AG10803 (cell line): ENCODE measurements around the gene SCAF8.

Experiments used
- DNase-seq: peaks from one replicate; pipeline ENCODE4 v3.0.0; 2010; ENCODE audit warnings: low read depth
- H3K4me3 ChIP-seq: 2 replicates; pipeline ENCODE4 v1.5.1; 2011; ENCODE audit warnings: mild to moderate bottlenecking, low read length, control low read depth
- CTCF ChIP-seq: conservative IDR thresholded peaks from 2 replicates; pipeline ENCODE4 v1.5.1; 2011; ENCODE audit warnings: mild to moderate bottlenecking, low read length, control low read depth, inconsistent platforms

The SCAF8 gene

DNA sequence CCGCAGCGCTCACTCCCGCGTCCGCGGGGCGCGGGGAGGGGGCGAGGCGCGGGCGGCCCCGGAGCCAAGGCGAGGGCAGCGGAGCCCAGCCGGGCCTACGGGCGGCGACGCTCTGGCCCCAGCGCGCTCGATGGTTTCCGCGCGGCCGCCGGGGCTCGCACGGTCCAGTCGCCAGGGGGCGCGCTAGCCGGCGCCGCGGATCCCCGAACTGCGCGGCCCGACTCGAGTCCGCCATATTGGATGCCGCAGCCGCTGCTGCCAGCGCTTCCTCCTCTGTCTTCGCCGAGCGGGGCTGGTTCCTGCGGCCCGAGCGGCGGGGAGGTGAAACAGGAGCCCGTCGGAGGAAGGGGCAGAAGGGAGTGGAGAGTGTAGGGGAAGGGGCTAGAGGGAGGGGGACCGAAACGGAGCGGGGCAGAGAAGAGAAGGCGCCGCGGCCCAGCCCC, at the start of gene SCAF8:
TSS of gene SCAF8 (plus strand) at position 234 of the 443 bp plus-strand sequence. CDS start 485 bp downstream, outside the sequence.
- DNase-seq, result peak; percentile 74
- TF ChIP-seq CTCF, result peak; percentile 49
- H3K4me3 ChIP-seq, result peak within 1 kb of the TSS; percentile 73

- TF ChIP-seq CTCF, result no peak
- no peak overlapping the region for H3K4me3 ChIP-seq
- DNase-seq, result peak; percentile 23
These were observed 49.3 kb upstream of the SCAF8 start for GRCh38 chr6:154683756-154684523.

GRCh38 chr6:154686162-154686561, 47.1 kb upstream of the SCAF8 start:
- no peak for DNase-seq
- no peak overlapping the region for H3K4me3 ChIP-seq
- TF ChIP-seq CTCF, result no peak

DNA sequence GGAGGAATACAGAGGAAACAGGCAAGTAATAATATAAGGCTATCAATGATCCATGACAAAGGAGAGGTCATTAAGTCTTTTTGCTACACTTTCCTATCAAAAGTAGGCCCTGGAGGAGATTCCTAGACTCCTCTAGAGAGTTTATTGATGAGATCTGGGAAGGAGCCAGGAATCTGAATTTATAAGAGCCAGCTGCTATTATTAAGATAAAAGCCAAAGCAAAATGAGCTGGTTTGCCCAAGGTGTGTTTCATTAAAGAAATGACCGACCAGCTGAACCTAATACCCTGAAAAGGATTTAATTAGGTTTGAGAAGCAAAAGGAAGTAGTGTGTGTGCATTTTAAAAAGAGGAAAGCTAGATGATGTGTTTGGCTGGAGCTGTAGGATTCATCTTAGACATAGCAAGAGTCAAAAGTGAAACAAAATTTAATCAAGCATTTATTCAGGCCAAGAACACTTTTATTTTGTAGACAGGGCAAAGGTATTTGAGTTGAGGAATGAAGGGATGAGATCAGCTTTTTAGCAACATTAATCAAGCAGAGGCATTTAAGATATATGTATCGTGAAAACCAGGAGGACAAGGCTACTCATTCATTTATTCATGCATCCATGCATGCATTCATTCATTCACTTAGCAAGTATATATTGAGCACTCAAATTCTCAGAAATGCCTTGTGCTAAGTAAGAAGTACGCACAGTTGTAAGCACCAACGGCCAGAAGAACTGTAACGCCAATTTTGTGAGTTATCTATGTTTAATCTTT, 43.5 kb upstream of the SCAF8 start:
- no peak overlapping the region for H3K4me3 ChIP-seq
- TF ChIP-seq CTCF, result no peak
- DNase-seq, result no peak

DNA sequence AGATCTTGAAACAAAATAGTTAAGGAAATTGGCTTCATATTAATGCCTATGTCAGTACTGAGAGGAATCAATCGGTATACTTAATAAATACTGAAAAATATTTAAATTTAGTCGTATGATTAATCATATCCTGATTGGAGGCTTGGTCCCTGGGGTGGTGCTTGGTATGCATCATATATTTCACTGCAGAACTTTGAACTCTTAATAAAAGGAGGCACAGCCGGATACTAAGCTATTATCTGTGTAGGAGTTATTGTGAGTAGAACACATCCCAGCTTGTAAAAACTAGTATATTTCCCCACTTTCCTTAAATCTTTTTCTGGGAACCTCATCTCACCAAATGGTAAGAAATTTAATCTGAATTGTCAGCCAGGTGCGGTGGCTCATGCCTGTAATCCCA, 42.4 kb upstream of the SCAF8 start:
- DNase-seq, result no peak
- no peak for TF ChIP-seq CTCF

GRCh38 chr6:154696661-154697060, 36.6 kb upstream of the SCAF8 start:
- TF ChIP-seq CTCF, result no peak
- no peak for DNase-seq
- no peak overlapping the region for H3K4me3 ChIP-seq

More for the DNA sequence above, 42.4 kb upstream of the SCAF8 start:
- H3K4me3 ChIP-seq, result no peak overlapping the region
